ENCODE measurements around the gene CCL7. TPM values are rescaled to one million over a fixed set of nuclear protein-coding genes. Genes with fewer than 3 reads are reported as not detected.

Gene CCL7
- total and polyA plus RNA-seq, 8 donors, result 0.96 to 3.7 TPM; not detected in 6

GRCh38 chr17:34241062-34241461 is 29.0 kb upstream of the CCL7 start:
- H3K4me1 ChIP-seq, result peaks cover 22 to 86% of the 10 kb centered on the region in 2 donors
- TF ChIP-seq, protein P1, sequence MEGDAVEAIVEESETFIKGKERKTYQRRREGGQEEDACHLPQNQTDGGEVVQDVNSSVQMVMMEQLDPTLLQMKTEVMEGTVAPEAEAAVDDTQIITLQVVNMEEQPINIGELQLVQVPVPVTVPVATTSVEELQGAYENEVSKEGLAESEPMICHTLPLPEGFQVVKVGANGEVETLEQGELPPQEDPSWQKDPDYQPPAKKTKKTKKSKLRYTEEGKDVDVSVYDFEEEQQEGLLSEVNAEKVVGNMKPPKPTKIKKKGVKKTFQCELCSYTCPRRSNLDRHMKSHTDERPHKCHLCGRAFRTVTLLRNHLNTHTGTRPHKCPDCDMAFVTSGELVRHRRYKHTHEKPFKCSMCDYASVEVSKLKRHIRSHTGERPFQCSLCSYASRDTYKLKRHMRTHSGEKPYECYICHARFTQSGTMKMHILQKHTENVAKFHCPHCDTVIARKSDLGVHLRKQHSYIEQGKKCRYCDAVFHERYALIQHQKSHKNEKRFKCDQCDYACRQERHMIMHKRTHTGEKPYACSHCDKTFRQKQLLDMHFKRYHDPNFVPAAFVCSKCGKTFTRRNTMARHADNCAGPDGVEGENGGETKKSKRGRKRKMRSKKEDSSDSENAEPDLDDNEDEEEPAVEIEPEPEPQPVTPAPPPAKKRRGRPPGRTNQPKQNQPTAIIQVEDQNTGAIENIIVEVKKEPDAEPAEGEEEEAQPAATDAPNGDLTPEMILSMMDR (IDR thresholded peaks at IDR 0.05), result no peak
- intact Hi-C loops (cut with DNase I), result no loop called here
- DNase-seq, result peak in 2 of 4 donors; percentile 68 to 82
- H3K27ac ChIP-seq, result peak overlapping the region; percentile 1 to 96
- H3K4me3 ChIP-seq, result no peak overlapping the region
- no peaks in the 10 kb centered on the region for H3K36me3 ChIP-seq
- no peaks in the 10 kb centered on the region for H3K9me3 ChIP-seq
- H3K27me3 ChIP-seq, result no peaks in the 10 kb centered on the region
- ATAC-seq, result peak; percentile 48

- intact Hi-C loops (cut with DNase I), result no loop called here
- H3K27ac ChIP-seq, result peak overlapping the region in 1 of 2 donors; percentile 96
- no peak overlapping the region for H3K4me3 ChIP-seq
- ATAC-seq, result peak; percentile 41
- TF ChIP-seq, protein P1 (IDR thresholded peaks at IDR 0.05), result no peak
- DNase-seq, result no peak
- H3K9me3 ChIP-seq, result no peaks in the 10 kb centered on the region
- peaks cover 22 to 92% of the 10 kb centered on the region in 2 donors for H3K4me1 ChIP-seq
- no peaks in the 10 kb centered on the region for H3K36me3 ChIP-seq
- H3K27me3 ChIP-seq, result no peaks in the 10 kb centered on the region
Measured at GRCh38 chr17:34242587-34243363, 27.2 kb upstream of the CCL7 start.

DNA sequence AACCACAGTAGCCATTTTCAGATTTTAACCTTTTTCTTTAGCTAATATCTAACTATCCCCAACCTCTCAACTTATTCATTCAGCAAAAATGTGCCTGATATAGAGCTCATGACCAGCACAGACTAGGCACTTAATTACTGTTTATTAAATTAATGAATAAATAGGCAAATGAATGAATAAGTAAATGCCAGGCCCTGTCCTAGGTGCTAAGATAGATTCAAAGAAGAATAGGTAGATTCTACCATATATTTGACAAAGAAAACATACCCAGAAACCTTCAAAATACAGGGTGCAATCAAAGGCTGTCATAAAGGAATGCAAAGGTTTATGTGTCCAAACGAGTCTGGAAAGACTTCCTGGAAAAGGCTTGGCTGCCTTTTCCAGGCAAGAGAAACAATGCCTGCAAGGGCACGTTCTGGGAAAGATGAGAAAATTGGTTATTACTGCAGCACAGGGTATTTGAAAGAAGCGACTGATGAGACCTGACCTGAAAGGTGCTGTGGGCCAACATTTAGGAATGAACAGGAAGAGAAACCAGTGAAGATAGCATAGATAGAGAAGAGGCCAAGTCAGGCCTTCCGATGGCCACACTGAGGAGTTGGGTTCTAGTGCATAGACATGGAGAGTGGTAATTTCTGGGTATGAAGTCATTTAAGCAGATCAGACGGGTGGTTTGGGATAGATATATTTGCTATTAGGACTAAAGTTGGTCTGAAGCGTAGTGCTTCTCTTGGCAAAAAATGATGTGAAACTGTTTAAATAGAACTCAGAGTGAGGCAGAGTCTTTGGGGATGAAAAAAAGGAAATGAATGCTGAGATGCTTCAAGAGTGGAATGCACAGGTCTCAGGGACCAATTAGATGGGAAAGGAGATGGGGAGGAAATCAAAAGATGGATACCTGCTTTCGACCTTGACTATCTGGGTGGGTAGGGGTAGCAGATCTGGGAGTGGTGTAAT is 26.4 kb upstream of the CCL7 start:
- Histone ChIP-seq H3K27ac (peak overlapping the region in 1 of 2 donors; percentile 96), H3K27me3 (no peaks in the 10 kb centered on the region), H3K9me3 (no peaks in the 10 kb centered on the region), H3K4me3 (no peak overlapping the region), H3K36me3 (no peaks in the 10 kb centered on the region), H3K4me1 (peaks cover 17 to 92% of the 10 kb centered on the region in 2 donors)
- intact Hi-C loops (cut with DNase I), result no loop called here
- ATAC-seq (no peak), DNase-seq (no peak)
- TF ChIP-seq, protein P1 (IDR thresholded peaks at IDR 0.05), result no peak

DNA sequence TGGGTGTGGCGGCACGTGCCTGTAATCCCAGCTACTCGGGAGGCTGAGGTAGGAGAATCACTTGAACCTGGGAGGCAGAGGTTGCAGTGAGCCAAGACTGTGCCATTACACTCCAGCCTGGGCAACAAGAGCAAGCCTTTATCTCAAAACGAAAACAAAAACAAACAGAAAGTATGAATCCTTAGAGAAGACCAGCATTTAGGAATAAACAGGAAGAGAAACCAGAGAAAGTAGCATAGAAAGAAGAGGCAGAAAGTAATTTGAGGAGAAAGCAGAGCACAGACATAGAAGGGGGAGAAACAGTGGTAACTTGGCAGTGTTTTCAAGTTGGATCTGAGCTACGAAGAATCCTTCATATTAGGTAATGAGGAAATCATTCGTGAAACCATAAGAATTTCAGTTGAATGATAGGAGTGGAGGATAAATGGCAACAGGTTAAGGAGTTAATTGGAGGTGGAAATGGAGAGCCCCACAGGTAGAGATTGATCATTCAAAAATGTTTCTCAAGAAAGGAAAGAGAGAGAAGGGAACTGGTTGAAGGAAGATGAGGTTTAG is 24.6 kb upstream of the CCL7 start:
- Histone ChIP-seq H3K36me3 (no peaks in the 10 kb centered on the region), H3K9me3 (no peaks in the 10 kb centered on the region), H3K4me1 (peaks cover 27 to 97% of the 10 kb centered on the region in 2 donors), H3K4me3 (no peak overlapping the region), H3K27me3 (no peaks in the 10 kb centered on the region), H3K27ac (peak overlapping the region in 1 of 2 donors; percentile 96)
- intact Hi-C loops (cut with DNase I), result no loop called here
- ATAC-seq, result no peak
- TF ChIP-seq, protein P1 (IDR thresholded peaks at IDR 0.05), result no peak
- no peak for DNase-seq
